Medulla oblongata (tissue), 1 donor: ENCODE data around the gene CTTN.

Experiments used
- DNase-seq: peaks from one replicate; pipeline ENCODE4 v3.0.0-alpha.2; 2015; ENCODE audit errors: extremely low spot score

CTTN gene

DNA sequence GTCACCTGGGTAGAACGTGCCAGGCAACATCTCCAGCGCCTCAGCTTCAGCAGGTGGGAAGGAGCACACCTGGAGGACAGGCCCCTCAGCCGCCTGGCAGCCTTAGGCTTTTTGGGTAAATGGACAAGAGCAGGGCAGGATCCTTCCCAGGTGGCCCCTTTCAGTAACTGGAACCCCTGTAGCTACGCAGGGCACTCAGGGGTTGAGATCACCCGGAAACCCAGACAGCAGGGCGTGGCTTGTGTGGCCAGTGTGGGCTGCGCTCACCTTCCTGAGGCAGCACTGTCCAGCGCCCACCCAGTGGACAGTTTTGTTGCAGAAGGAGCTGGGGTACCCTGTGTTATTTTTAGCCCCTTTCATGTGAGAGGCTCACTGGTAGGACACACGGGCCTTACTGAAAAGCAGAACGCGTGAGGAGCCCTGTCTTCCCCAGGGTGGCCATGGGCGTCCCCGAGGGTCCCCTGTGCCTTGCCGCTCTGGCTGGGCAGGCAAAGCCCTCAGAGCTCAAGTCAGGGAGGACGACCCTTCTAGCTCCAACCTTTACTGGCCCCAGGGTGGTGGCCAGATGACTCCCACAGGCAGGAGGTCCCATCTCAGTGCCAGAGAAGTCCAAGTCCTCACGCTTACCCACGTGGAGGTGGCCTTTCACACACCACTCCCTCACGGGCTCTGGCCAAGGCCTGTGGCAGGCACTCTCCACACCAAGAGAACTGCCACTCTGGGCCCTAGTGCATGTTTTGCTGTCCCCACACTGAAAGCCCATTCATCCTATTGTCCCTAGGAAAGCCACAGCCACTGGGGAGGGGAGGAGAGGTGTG lies 75.8 kb downstream of the CTTN start:
- no peak for DNase-seq

DNA sequence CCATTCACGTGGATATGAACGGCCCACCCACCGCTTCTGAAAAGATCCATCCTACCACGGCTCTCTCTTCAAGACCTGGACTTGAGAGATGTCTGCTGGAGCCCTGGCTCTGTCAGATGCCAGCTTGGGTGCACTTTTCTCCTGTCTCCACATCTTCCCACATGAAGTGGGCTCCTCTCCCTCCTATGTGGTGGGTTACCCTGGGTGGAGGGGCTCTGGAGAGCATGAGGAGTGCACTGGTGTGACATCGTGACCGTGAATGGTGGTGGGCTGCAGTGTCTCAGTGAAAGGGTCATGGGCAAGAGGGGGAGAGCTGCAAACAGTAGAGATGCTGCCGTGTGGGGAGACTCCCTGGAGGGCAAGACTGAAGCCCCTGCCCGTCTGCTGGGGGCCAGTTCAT lies 76.4 kb downstream of the CTTN start:
- no peak for DNase-seq

- no peak for DNase-seq
These were observed 78.3 kb downstream of the CTTN start for GRCh38 chr11:70476669-70477068.

- DNase-seq: no peak
These were observed 78.8 kb downstream of the CTTN start for GRCh38 chr11:70477176-70477575.

DNA sequence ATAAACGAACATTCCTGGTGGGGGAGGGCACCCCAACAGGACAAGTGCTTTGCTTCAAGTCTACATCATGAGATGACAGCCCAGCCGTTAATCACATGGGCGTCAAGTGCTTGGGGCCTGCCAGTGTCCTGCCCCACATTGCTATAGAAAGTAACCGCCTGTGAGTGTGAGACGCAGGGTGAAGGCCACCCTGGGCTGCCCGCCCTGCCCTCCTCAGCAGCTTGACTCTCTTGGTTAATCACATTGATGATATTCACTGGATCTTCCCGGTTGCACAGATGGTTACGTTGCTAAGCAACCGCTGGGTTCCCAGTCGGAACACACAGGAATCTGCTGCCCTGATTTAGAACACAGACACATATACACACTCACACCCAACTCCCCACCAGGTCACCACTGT lies 79.3 kb downstream of the CTTN start:
- DNase-seq: peak; percentile 40

- no peak for DNase-seq
These were observed 80.0 kb downstream of the CTTN start for GRCh38 chr11:70478166-70478890.

DNA sequence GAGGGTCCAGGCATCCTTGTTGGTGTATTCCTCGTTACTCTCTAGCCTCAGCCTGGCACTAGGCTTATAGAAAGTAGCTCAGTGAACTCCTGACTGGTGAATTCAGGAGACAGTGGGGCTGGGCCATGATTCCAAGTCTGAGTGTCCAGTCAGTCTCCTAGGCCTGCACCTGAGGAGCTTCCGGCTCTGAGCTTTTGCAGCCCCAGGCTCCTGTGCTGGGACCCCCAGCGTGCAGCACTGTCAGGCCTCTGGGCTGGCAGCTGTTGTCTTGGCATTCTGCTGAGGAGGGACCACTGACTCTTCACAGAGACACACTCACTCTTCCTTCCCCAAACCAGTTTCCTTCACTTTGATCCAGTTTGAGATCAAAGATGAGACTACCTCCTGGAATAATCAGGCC lies 82.4 kb downstream of the CTTN start:
- no peak for DNase-seq

GRCh38 chr11:70481625-70482528 lies 83.5 kb downstream of the CTTN start:
- no peak for DNase-seq

DNA sequence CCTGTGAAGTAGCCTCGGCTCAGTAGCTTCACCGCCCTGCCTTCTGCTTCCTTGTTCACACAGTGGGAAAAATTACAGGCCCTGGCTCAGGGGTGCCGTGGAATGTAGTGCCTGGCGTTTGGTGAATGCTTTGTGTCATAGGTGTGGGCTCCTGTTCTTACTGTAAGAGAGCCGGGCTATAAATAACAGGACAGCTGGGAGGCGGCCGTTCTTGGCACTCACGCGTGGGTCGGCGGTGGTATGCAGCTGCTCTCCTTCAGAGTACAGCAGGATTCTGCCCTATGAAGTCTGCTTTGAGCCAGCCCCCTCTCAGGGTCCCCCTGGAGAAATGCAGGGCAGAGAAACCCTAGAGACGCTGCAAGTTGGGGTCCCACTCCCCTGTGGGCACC lies 84.2 kb downstream of the CTTN start:
- no peak for DNase-seq

DNA sequence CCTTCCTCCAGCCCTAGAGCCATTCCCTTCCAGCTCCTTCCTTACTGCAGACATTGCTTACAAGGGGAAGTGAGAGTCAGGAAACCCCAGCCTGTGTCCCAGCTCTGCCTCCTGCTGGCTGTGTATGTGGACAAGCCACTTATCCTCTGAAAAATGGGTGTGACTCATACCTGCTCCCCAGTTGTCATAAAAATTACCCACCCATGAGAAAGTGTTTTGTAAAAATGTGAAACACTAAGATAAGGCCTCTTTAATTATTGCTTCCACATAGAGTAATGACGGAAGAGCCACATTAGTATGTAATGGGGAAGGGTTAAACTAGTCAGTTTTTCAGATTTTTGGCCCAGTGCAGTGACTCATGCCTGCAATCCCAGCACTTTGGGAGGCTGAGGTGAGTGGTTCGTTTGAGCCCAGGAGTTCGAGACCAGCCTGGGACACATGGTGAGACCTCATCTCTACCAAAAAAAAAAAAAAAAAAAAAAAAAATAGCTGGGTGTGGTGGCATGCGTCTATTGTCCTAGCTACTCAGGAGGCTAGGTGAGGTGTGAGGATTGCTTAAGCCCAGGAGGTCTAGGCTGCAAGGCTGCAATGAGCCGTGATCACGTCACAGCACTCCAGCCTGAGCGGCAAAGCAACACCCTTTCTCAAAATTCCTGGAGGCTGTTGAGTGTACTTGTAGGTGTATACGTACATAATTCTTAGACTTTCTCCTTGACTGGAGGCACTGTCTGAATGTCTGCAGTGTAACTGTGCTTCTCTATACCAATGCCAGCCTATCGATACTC lies 84.9 kb downstream of the CTTN start:
- peak; percentile 57 for DNase-seq

GRCh38 chr11:70483917-70484316 lies 85.6 kb downstream of the CTTN start:
- DNase-seq: no peak

GRCh38 chr11:70485326-70486025 lies 87.1 kb downstream of the CTTN start:
- no peak for DNase-seq

GRCh38 chr11:70486026-70486415 lies 87.7 kb downstream of the CTTN start:
- DNase-seq: no peak
